GM08714 (cell line): ENCODE results near the gene ABCC9.

ENCODE experiments used
- H3K4me3 ChIP-seq: fragments of 200-500 bp; sonication (Bioruptor generic); 2 replicates; pipeline ENCODE4 v1.5.1; 2014; ENCODE audit warnings: mild to moderate bottlenecking, low read length, inconsistent platforms
- ZNF274 ChIP-seq: IDR thresholded peaks from 2 replicates; pipeline ENCODE4 v1.6.1; 2012; ENCODE audit warnings: mild to moderate bottlenecking, low read depth, low read length

ABCC9 gene

GRCh38 chr12:21940549-21941505, at the start of gene ABCC9:
ABCC9 (minus strand) TSS chr12:21941426; CDS start chr12:21936674, 4,752 bp downstream.
- peak within 1 kb of the TSS; percentile 29; the same call in 1 of the 2 replicates for H3K4me3 ChIP-seq

GRCh38 chr12:21989819-21990412, 48.7 kb upstream of the ABCC9 start:
- no peak overlapping the region for H3K4me3 ChIP-seq
- no peak for TF ChIP-seq ZNF274

More at GRCh38 chr12:21940549-21941505, at the start of gene ABCC9:
- no peak for TF ChIP-seq ZNF274

GRCh38 chr12:21988619-21989018, 47.4 kb upstream of the ABCC9 start:
- H3K4me3 ChIP-seq = no peak overlapping the region
- TF ChIP-seq ZNF274 = no peak

GRCh38 chr12:21987755-21988154, 46.5 kb upstream of the ABCC9 start:
- H3K4me3 ChIP-seq = no peak overlapping the region
- no peak for TF ChIP-seq ZNF274

GRCh38 chr12:21985155-21985554, 43.9 kb upstream of the ABCC9 start:
- TF ChIP-seq ZNF274 = no peak
- no peak overlapping the region for H3K4me3 ChIP-seq

GRCh38 chr12:21984375-21984774, 43.1 kb upstream of the ABCC9 start:
- TF ChIP-seq ZNF274 = no peak
- no peak overlapping the region for H3K4me3 ChIP-seq

GRCh38 chr12:21983095-21983494, 41.9 kb upstream of the ABCC9 start:
- TF ChIP-seq ZNF274 = no peak

GRCh38 chr12:21980544-21980943, 39.3 kb upstream of the ABCC9 start:
- no peak for TF ChIP-seq ZNF274
- no peak overlapping the region for H3K4me3 ChIP-seq

More at GRCh38 chr12:21983095-21983494, 41.9 kb upstream of the ABCC9 start:
- H3K4me3 ChIP-seq = no peak overlapping the region

GRCh38 chr12:21975293-21975692, 34.1 kb upstream of the ABCC9 start:
- H3K4me3 ChIP-seq = no peak overlapping the region
- TF ChIP-seq ZNF274 = no peak

GRCh38 chr12:21973221-21973620, 32.0 kb upstream of the ABCC9 start:
- TF ChIP-seq ZNF274 = no peak
- no peak overlapping the region for H3K4me3 ChIP-seq

- TF ChIP-seq ZNF274 = no peak
Observed at GRCh38 chr12:21972055-21972454, 30.8 kb upstream of the ABCC9 start.

GRCh38 chr12:21971344-21971743, 30.1 kb upstream of the ABCC9 start:
- TF ChIP-seq ZNF274 = no peak
- H3K4me3 ChIP-seq = no peak overlapping the region

More at GRCh38 chr12:21972055-21972454, 30.8 kb upstream of the ABCC9 start:
- no peak overlapping the region for H3K4me3 ChIP-seq

- no peak overlapping the region for H3K4me3 ChIP-seq
- no peak for TF ChIP-seq ZNF274
Observed at GRCh38 chr12:21962821-21963220, 21.6 kb upstream of the ABCC9 start.

- TF ChIP-seq ZNF274 = no peak
- H3K4me3 ChIP-seq = no peak overlapping the region
Observed at GRCh38 chr12:21962236-21962635, 21.0 kb upstream of the ABCC9 start.

GRCh38 chr12:21950649-21951048, 9.4 kb upstream of the ABCC9 start:
- no peak overlapping the region for H3K4me3 ChIP-seq

More at GRCh38 chr12:21950649-21951048, 9.4 kb upstream of the ABCC9 start:
- TF ChIP-seq ZNF274 = no peak
